SK-N-SH treated with all-trans-retinoic acid at 6 μM for 48 hours (cell line): Measurements from ENCODE around the gene NXPH1.

Experiments used
- ARNTL ChIP-seq: fragments of 450-650 bp; formaldehyde crosslinking; IDR thresholded peaks from 2 replicates; pipeline ENCODE4 v1.5.0; 2020; ENCODE audit warnings: low read depth, mild to moderate bottlenecking, moderate library complexity, borderline replicate concordance
- BACH2 ChIP-seq: fragments of 250-450 bp; sonication (Bioruptor Pico); IDR thresholded peaks from 2 replicates; pipeline ENCODE4 v1.9.0; 2021; ENCODE audit warnings: mild to moderate bottlenecking, borderline replicate concordance
- CSDC2 ChIP-seq: fragments of 250-450 bp; sonication (Bioruptor Pico); IDR thresholded peaks from 2 replicates; pipeline ENCODE4 v1.5.0; 2020; ENCODE audit warnings: mild to moderate bottlenecking, moderate library complexity
- GLIS3 ChIP-seq: fragments of 250-450 bp; sonication (Bioruptor Pico); IDR thresholded peaks from 2 replicates; pipeline ENCODE4 v1.5.0; 2020; ENCODE audit warnings: mild to moderate bottlenecking, moderate library complexity
- PPARA ChIP-seq: fragments of 250-450 bp; sonication (Bioruptor Pico); IDR thresholded peaks from 2 replicates; pipeline ENCODE4 v1.5.0; 2020; ENCODE audit warnings: mild to moderate bottlenecking, borderline replicate concordance
- ZC3H10 ChIP-seq: fragments of 250-450 bp; sonication (Bioruptor Pico); IDR thresholded peaks from 2 replicates; pipeline ENCODE4 v1.5.1; 2021; ENCODE audit warnings: mild to moderate bottlenecking, moderate library complexity
- ZFP30 ChIP-seq: fragments of 450-650 bp; formaldehyde crosslinking; IDR thresholded peaks from 2 replicates; pipeline ENCODE4 v1.5.0; 2022; ENCODE audit warnings: mild to moderate bottlenecking, moderate library complexity
- TF ChIP-seq, protein P1 (sequence below): fragments of 250-450 bp; sonication (Bioruptor Pico); IDR thresholded peaks from 2 replicates; pipeline ENCODE4 v1.8.0; 2020; ENCODE audit warnings: mild to moderate bottlenecking, moderate library complexity, borderline replicate concordance

DNA sequence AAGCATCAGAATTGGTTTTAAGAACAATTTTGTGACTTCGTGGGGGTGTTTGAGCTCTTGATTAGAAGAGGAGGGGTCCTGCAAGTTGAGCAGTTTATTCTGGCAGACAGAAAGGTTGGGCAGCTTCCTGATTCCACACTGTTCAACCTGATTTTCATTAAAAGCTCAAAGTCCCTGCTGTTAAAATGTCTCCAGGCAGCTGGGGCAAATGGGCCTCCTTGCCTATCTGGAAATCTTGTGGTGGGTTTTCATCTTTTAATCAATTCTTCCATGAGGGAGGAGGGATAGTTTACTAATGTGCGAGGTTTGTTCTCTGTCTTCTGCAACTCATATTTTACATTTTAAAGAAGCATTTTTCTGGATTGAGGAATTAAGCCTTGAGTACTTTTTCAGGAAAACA is 276.7 kb downstream of the NXPH1 start:
- TF ChIP-seq GLIS3 (CRISPR knock-in tag): no peak
- no peak for TF ChIP-seq ARNTL
- TF ChIP-seq BACH2 (CRISPR knock-in tag): no peak
- no peak for TF ChIP-seq ZFP30 (CRISPR knock-in tag)
- TF ChIP-seq ZC3H10: no peak
- TF ChIP-seq, protein P1, sequence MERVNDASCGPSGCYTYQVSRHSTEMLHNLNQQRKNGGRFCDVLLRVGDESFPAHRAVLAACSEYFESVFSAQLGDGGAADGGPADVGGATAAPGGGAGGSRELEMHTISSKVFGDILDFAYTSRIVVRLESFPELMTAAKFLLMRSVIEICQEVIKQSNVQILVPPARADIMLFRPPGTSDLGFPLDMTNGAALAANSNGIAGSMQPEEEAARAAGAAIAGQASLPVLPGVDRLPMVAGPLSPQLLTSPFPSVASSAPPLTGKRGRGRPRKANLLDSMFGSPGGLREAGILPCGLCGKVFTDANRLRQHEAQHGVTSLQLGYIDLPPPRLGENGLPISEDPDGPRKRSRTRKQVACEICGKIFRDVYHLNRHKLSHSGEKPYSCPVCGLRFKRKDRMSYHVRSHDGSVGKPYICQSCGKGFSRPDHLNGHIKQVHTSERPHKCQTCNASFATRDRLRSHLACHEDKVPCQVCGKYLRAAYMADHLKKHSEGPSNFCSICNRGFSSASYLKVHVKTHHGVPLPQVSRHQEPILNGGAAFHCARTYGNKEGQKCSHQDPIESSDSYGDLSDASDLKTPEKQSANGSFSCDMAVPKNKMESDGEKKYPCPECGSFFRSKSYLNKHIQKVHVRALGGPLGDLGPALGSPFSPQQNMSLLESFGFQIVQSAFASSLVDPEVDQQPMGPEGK (CRISPR knock-in tag): no peak
- no peak for TF ChIP-seq PPARA (CRISPR knock-in tag)
- TF ChIP-seq CSDC2 (CRISPR knock-in tag): no peak
